Uterus (tissue), 2 donors: ENCODE data around the gene CACHD1.

Experiments used
- CTCF ChIP-seq, 4 experiments: fragments of 200-600 bp in 2 of 4; fragments of 450-650 bp in 2 of 4; sonication (generic) in 2 of 4; IDR thresholded peaks; one replicate each; pipeline ENCODE4 v1.5.1; 2016 to 2019; ENCODE audit warnings: antibody characterized with exemption in 4 of 4, mild to moderate bottlenecking in 2 of 4, moderate library complexity in 1 of 4
- POLR2A ChIP-seq, 2 donors: fragments of 450-650 bp; IDR thresholded peaks; one replicate each; pipeline ENCODE4 v1.6.1; 2016; ENCODE audit warnings: antibody characterized with exemption in 2 of 2, mild to moderate bottlenecking in 1 of 2, moderate library complexity in 1 of 2

DNA sequence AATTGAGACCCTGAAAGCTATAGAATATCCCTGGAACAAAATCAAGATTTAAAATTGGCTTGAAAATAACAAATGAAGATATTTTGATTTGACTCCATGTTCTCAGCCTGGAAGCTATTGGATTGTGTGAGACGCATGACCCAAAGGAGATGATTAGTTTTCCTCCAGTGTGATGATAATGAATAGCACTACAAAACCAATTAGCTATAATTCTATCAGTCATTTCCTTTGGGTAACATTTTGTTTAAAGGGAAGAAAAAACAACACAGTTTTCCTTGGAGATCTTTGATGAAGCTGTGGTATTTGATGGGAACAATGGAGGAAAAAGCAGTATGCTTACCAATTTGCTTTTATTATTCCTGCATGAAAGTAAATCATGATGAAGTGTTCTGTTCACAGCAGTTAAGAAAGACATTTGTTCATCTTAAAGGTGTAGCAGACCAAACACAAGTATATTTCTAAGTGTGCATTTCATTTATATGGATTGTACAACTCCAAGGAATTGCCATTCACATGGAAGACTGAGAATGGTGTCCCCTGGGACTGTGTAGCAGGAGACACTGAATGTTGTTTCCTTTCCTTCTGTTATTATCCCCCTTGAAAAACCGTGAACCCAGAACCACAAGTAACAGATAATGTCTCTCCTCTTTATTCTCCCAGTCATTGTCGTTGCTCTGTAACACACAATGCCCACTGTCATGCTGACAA lies 111.4 kb downstream of the CACHD1 start:
- TF ChIP-seq CTCF (IDR thresholded peaks at IDR 0.05) = no peak
- no peak for TF ChIP-seq POLR2A (IDR thresholded peaks at IDR 0.05)
